Stimulated activated naive CD8-positive, alpha-beta T cell treated with anti-CD3 and anti-CD28 coated beads, Interleukin-15, Interleukin-2, amounts not matched to agents 100 ng/mL and 50 ng/mL, for 24 hours (primary cell): Measurements from ENCODE around the gene PATE1.

Source experiments
- H3K27ac Mint-ChIP-seq: one replicate; pipeline ENCODE4 v1.8.0; 2021; ENCODE audit warnings: mild to moderate bottlenecking, mixed read lengths
- H3K27me3 Mint-ChIP-seq: one replicate; pipeline ENCODE4 v1.8.0; 2021; ENCODE audit warnings: mixed read lengths
- H3K36me3 Mint-ChIP-seq: one replicate; pipeline ENCODE4 v1.8.0; 2021; ENCODE audit warnings: low read depth, mixed read lengths
- H3K4me1 Mint-ChIP-seq: one replicate; pipeline ENCODE4 v1.8.0; 2021; ENCODE audit warnings: low read depth, mixed read lengths
- H3K4me3 Mint-ChIP-seq: one replicate; pipeline ENCODE4 v1.8.0; 2021; ENCODE audit warnings: mild to moderate bottlenecking, mixed read lengths
- H3K9me3 Mint-ChIP-seq: one replicate; pipeline ENCODE4 v1.8.0; 2021; ENCODE audit warnings: mixed read lengths

The PATE1 gene

DNA sequence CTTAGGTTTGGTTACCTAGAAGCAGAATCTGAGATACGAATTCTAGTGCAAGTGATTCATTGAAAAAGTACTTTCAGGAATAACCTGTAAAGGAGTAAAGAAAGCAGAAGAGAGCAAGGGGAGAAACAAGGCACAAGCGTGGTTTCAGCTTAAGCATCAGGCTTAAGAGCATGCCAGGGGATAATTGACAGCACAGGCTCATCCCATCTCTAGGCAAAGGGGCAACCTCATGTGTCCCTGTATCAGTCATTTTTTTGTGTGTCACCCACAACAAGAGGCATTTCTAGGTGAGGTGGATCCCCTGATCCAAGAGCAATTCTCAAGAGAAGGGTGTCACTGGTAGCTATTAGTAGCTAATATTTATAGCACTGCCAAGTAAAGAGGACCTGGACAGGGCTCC is 24.5 kb downstream of the PATE1 start:
- no peak overlapping the region for H3K4me3 Mint-ChIP-seq
- no peaks in the 10 kb centered on the region for H3K9me3 Mint-ChIP-seq
- no peaks in the 10 kb centered on the region for H3K36me3 Mint-ChIP-seq
- H3K27ac Mint-ChIP-seq = no peak overlapping the region
- H3K27me3 Mint-ChIP-seq = peaks cover 19% of the 10 kb centered on the region
- no peaks in the 10 kb centered on the region for H3K4me1 Mint-ChIP-seq

- H3K27ac Mint-ChIP-seq = no peak overlapping the region
- H3K27me3 Mint-ChIP-seq = peaks cover 13% of the 10 kb centered on the region
- no peaks in the 10 kb centered on the region for H3K9me3 Mint-ChIP-seq
- H3K4me3 Mint-ChIP-seq = no peak overlapping the region
- H3K36me3 Mint-ChIP-seq = no peaks in the 10 kb centered on the region
- H3K4me1 Mint-ChIP-seq = no peaks in the 10 kb centered on the region
Observed at GRCh38 chr11:125772834-125773505, 26.9 kb downstream of the PATE1 start.

DNA sequence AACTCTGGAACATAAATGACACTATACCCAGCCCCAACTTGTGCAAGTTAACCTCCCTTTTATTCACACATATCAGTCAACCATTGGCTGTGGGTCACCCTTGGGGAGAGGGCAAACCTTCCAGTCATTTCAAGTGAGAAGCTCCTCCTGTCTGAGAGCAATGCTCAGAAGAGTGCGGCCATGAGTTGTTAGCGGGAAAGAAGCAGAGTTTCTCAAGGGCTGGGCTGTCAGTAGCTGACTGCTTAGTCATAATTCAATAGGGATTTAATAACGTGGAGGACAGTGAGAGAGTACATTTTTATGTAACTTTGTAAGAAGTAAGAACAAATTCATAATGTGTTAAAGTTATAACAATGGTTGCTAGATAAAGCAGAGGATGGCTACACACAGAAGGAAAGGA is 27.4 kb downstream of the PATE1 start:
- H3K36me3 Mint-ChIP-seq = no peaks in the 10 kb centered on the region
- no peak overlapping the region for H3K27ac Mint-ChIP-seq
- no peaks in the 10 kb centered on the region for H3K4me1 Mint-ChIP-seq
- H3K4me3 Mint-ChIP-seq = no peak overlapping the region
- peaks cover 12% of the 10 kb centered on the region for H3K27me3 Mint-ChIP-seq
- H3K9me3 Mint-ChIP-seq = no peaks in the 10 kb centered on the region

DNA sequence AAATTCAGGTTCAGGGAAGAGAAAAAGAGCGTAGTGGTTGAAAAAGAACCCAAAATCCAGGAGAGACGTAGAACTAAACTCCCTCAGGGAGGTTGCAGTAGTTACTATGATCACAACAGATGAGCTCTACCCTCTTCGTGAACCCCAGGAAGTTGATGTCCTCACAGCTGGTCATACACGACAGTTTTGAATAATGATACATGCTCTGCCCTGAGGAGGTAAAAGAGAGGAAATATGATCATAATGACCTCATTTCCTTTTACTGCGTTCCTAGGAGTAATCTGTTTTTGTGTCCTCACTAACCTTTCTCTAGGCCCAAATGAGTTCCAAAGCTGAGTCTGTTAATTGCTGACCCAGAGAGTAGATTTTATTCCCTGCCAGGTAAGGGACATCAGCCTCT is 31.2 kb downstream of the PATE1 start:
- Mint-ChIP-seq H3K9me3 (no peaks in the 10 kb centered on the region), H3K27me3 (peaks cover 19% of the 10 kb centered on the region), H3K27ac (no peak overlapping the region), H3K4me1 (no peaks in the 10 kb centered on the region), H3K36me3 (no peaks in the 10 kb centered on the region), H3K4me3 (no peak overlapping the region)

- H3K4me3 Mint-ChIP-seq = no peak within 1 kb of the TSS
- no peak within 1 kb of the TSS for H3K27ac Mint-ChIP-seq
- no peaks in the 10 kb centered on the region for H3K4me1 Mint-ChIP-seq
- no peaks in the 10 kb centered on the region for H3K36me3 Mint-ChIP-seq
- peaks cover 16% of the 10 kb centered on the region for H3K27me3 Mint-ChIP-seq
- no peaks in the 10 kb centered on the region for H3K9me3 Mint-ChIP-seq
Observed at GRCh38 chr11:125778728-125779127, 32.6 kb downstream of the PATE1 start, which contains the start of gene PATE2. Gene PATE2, minus strand, starts transcription at chr11:125778828. Its CDS starts 55 bp downstream, at chr11:125778773.

DNA sequence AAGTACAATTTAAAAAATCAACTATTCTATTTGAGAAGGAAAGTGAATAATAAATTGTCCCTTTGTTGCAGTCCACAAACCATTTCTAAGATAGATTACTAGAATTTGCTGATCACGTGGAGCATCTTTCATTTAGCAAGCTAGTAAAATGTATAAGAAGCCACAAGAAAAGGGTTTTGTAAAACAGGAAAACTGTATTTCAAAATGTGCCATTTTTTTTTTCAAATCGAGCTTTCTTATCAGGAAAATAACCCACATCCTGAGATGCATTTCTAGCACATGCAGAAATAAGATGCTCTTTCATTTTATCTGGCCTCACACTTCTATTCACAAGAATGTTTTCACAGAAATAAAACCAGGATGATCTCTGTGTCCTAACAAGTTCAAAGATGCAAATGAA is 38.6 kb downstream of the PATE1 start:
- no peaks in the 10 kb centered on the region for H3K9me3 Mint-ChIP-seq
- no peaks in the 10 kb centered on the region for H3K4me1 Mint-ChIP-seq
- H3K4me3 Mint-ChIP-seq = no peak overlapping the region
- no peaks in the 10 kb centered on the region for H3K36me3 Mint-ChIP-seq
- H3K27ac Mint-ChIP-seq = no peak overlapping the region
- H3K27me3 Mint-ChIP-seq = peaks cover under 1% of the 10 kb centered on the region

DNA sequence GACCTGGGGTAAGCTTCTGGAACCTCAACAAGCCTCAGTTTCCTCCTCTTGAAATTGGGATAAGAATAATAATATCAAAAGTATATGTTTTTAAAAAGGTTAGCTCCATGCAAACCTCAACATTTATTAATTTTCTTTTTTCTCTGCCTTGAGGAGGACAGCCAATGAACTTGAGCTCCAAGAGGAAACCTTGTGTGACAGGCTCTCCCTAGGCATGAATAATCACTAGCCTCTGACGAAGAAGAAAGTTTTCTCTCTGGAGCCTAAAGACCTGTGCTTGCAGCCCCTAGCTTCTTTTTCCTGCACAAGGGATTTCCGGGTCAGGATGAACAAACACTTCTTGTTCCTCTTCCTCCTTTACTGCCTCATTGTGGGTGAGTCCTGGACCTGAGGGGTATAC is 41.7 kb downstream of the PATE1 start, which contains the start of gene PATE3:
Gene PATE3, plus strand, starts transcription at position 301 of the 400 bp plus-strand sequence. Its CDS starts 25 bp downstream, at position 326.
- no peak within 1 kb of the TSS for H3K4me3 Mint-ChIP-seq
- no peaks in the 10 kb centered on the region for H3K4me1 Mint-ChIP-seq
- H3K27me3 Mint-ChIP-seq = peaks cover 3% of the 10 kb centered on the region
- no peak within 1 kb of the TSS for H3K27ac Mint-ChIP-seq
- no peaks in the 10 kb centered on the region for H3K36me3 Mint-ChIP-seq
- no peaks in the 10 kb centered on the region for H3K9me3 Mint-ChIP-seq

DNA sequence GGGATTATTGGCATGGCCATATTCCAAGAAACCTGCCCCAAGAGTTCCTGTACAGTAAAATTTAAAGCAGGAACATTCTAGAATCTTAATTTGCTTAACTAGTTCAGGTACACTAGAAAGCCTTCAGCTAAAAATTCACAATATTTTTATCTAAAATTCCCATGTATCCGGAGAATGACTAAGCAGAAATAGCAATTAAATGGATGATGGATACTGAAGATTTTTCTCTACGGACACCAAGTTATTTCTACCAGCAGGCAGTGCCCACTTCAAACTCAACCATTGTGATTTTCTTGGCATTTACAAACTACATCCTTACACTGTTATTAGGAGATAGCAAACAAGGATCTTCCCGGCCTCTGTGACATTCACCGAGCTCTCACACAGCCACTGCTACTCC is 44.7 kb downstream of the PATE1 start:
- Mint-ChIP-seq H3K27me3 (peaks cover 8% of the 10 kb centered on the region), H3K27ac (no peak overlapping the region), H3K36me3 (no peaks in the 10 kb centered on the region), H3K9me3 (peaks cover 12% of the 10 kb centered on the region), H3K4me3 (no peak overlapping the region), H3K4me1 (no peaks in the 10 kb centered on the region)

DNA sequence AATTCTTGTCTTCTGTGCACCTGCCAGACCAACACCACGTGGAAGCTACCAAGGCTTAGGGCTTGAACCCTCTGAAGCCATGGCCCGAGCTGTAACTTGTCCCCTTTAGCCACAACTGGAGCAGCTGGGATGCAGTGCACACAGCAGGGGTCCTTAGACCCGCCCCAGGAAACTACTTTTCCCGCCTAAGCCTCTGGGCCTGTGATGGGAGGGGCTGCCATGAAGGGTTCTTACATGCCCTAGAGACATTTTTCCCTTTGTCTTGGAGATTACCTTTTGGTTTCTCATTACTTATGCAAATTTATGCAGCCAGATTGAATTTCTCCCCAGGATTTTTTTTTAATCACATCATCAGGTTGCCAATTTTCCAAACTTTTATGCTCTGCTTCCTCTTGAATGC is 51.6 kb downstream of the PATE1 start:
- H3K4me1 Mint-ChIP-seq = no peaks in the 10 kb centered on the region
- H3K9me3 Mint-ChIP-seq = peaks cover 50% of the 10 kb centered on the region
- H3K4me3 Mint-ChIP-seq = no peak overlapping the region
- H3K36me3 Mint-ChIP-seq = peaks cover 5% of the 10 kb centered on the region
- H3K27me3 Mint-ChIP-seq = peaks cover 17% of the 10 kb centered on the region
- no peak overlapping the region for H3K27ac Mint-ChIP-seq
